CD14-positive monocyte (primary cell): ENCODE results near the gene CXCR1. TPM values are rescaled to one million over a fixed set of nuclear protein-coding genes. Genes with fewer than 3 reads are reported as not detected.

Source experiments
- DNase-seq, 3 donors: peaks; one replicate each; pipeline ENCODE4 v3.0.0-alpha.2; 2011 to 2022
- H2AFZ ChIP-seq: 2 replicates; pipeline ENCODE4 v1.6.0; 2012; ENCODE audit warnings: mild to moderate bottlenecking, low read depth, low read length, inconsistent platforms; ENCODE audit not compliant: insufficient read depth, poor library complexity, severe bottlenecking
- H3K27ac ChIP-seq, 2 donors: 1 replicate in 1 of 2; 2 replicates in 1 of 2; pipeline ENCODE4 v1.5.1; 2012 to 2013; ENCODE audit warnings: low read length in 2 of 2, control low read depth in 1 of 2, inconsistent platforms in 1 of 2, low read depth in 1 of 2, mild to moderate bottlenecking in 1 of 2
- H3K27me3 ChIP-seq, 2 donors: one replicate each; pipeline versions ENCODE4 v1.6.0 to v1.6.1; 2011 to 2013; ENCODE audit warnings: low read length in 2 of 2; ENCODE audit not compliant: control insufficient read depth in 2 of 2, insufficient read depth in 2 of 2
- H3K36me3 ChIP-seq, 2 donors: replicated peaks in 1 of 2; 1 replicate in 1 of 2; 2 replicates in 1 of 2; pipeline versions ENCODE4 v1.5.1 to v1.6.1; 2012 to 2013; ENCODE audit warnings: low read length in 2 of 2, control low read depth in 1 of 2, inconsistent platforms in 1 of 2, mild to moderate bottlenecking in 1 of 2; ENCODE audit not compliant: insufficient read depth in 2 of 2, control insufficient read depth in 1 of 2
- H3K4me1 ChIP-seq, 2 donors: 1 replicate in 1 of 2; 2 replicates in 1 of 2; pipeline versions ENCODE4 v1.5.1 to v1.6.1; 2012 to 2013; ENCODE audit warnings: low read length in 2 of 2, control low read depth in 1 of 2, inconsistent platforms in 1 of 2, mild to moderate bottlenecking in 1 of 2, moderate library complexity in 1 of 2; ENCODE audit not compliant: insufficient read depth in 2 of 2, control insufficient read depth in 1 of 2
- H3K4me2 ChIP-seq: replicated peaks from 2 replicates; pipeline ENCODE3; 2012; ENCODE audit warnings: low read length, moderate library complexity, mild to moderate bottlenecking; ENCODE audit not compliant: poor library complexity, severe bottlenecking; ENCODE audit errors: extremely low read depth
- H3K4me3 ChIP-seq, 3 experiments: fragments of 200-600 bp in 1 of 3; sonication (generic) in 1 of 3; replicated peaks in 1 of 3; 1 replicate in 2 of 3; 2 replicates in 1 of 3; pipeline ENCODE4 v1.5.1; 2011 to 2013; ENCODE audit warnings: low read length in 3 of 3, mild to moderate bottlenecking in 3 of 3, control low read depth in 2 of 3, low read depth in 2 of 3, inconsistent platforms in 1 of 3, moderate library complexity in 1 of 3
- H3K79me2 ChIP-seq: 2 replicates; pipeline ENCODE4 v1.6.0; 2012; ENCODE audit warnings: mild to moderate bottlenecking, control low read depth, inconsistent platforms, low read length, moderate library complexity; ENCODE audit not compliant: insufficient read depth
- H3K9ac ChIP-seq: 2 replicates; pipeline ENCODE4 v1.6.0; 2017; ENCODE audit warnings: low read length, mild to moderate bottlenecking; ENCODE audit not compliant: insufficient read depth, poor library complexity, severe bottlenecking
- H3K9me3 ChIP-seq, 2 donors: replicated peaks in 1 of 2; 1 replicate in 1 of 2; 2 replicates in 1 of 2; pipeline versions ENCODE4 v1.5.1 to v1.6.1; 2012 to 2013; ENCODE audit warnings: low read length in 2 of 2, control low read depth in 1 of 2; ENCODE audit not compliant: control insufficient read depth in 1 of 2, insufficient read depth in 1 of 2
- H4K20me1 ChIP-seq: 2 replicates; pipeline ENCODE4 v1.6.0; 2012; ENCODE audit warnings: mild to moderate bottlenecking, low read length, control low read depth, moderate library complexity; ENCODE audit not compliant: insufficient read depth
- H3K27ac Mint-ChIP-seq, 7 donors: one replicate each; pipeline ENCODE4 v1.8.0; 2020; ENCODE audit warnings: mild to moderate bottlenecking in 7 of 7, mixed read lengths in 7 of 7, moderate library complexity in 6 of 7, inconsistent platforms in 2 of 7
- H3K27me3 Mint-ChIP-seq, 3 donors: one replicate each; pipeline ENCODE4 v1.8.0; 2021 to 2022; ENCODE audit warnings: low read depth in 3 of 3, mild to moderate bottlenecking in 3 of 3, mixed read lengths in 3 of 3, moderate library complexity in 3 of 3, inconsistent platforms in 1 of 3
- H3K36me3 Mint-ChIP-seq, 2 donors: one replicate each; pipeline ENCODE4 v1.8.0; 2020; ENCODE audit warnings: mixed read lengths in 2 of 2, inconsistent platforms in 1 of 2, mild to moderate bottlenecking in 1 of 2
- H3K4me1 Mint-ChIP-seq: one replicate; pipeline ENCODE4 v1.8.0; 2020; ENCODE audit warnings: mild to moderate bottlenecking, mixed read lengths
- H3K4me3 Mint-ChIP-seq, 2 donors: one replicate each; pipeline ENCODE4 v1.8.0; 2020; ENCODE audit warnings: mild to moderate bottlenecking in 2 of 2, mixed read lengths in 2 of 2, moderate library complexity in 1 of 2
- H3K9me3 Mint-ChIP-seq, 7 donors: one replicate each; pipeline ENCODE4 v1.8.0; 2020 to 2022; ENCODE audit warnings: mixed read lengths in 7 of 7, mild to moderate bottlenecking in 6 of 7, moderate library complexity in 6 of 7, inconsistent platforms in 2 of 7
- WGBS: methylation state at CpG from one replicate; pipeline ENCODE4 v1.1.5; 2013; ENCODE audit warnings: missing lambda C conversion rate; ENCODE audit not compliant: insufficient coverage; 5-methylcytosine and 5-hydroxymethylcytosine counted together
- intact Hi-C, 2 donors: fragments of 100-400 bp; cut with micrococcal nuclease; formaldehyde crosslinking; loops; one replicate each; pipeline versions ENCODE4 v1.15.0 to v1.15.1; 2023
- polyA plus RNA-seq, 3 donors: library from polyadenylated mRNA; depleted of rRNA in 1 of 3; unstranded in 2 of 3; stranded (reverse) in 1 of 3; fragments of 300-500 nt in 2 of 3; fragments of >200 nt in 1 of 3; fragmentation: Illumina TruSeq in 2 of 3; gene quantifications; 1 replicate in 2 of 3; 2 replicates in 1 of 3; pipeline ENCODE4 v1.2.3, GENCODE V29; 2012 to 2021
- TF ChIP-seq, protein P1 (sequence below): fragments of 200-600 bp; IDR thresholded peaks from one replicate; pipeline ENCODE4 v1.8.0; 2022; ENCODE audit warnings: antibody characterized with exemption, mild to moderate bottlenecking

CXCR1 gene
- polyA plus RNA-seq, 3 donors = 0.44 to 2.4 (median 0.59) TPM

- peak overlapping the region in 1 of 2 donors; percentile 26 for H3K4me3 Mint-ChIP-seq
- peak overlapping the region in 2 of 7 donors; percentile 5 to 50 for H3K27ac Mint-ChIP-seq
- H3K4me1 ChIP-seq = peaks cover 6 to 10% of the 10 kb centered on the region in 2 donors
- DNase-seq = peak; percentile 61 to 77 (median 75)
- no peak overlapping the region for H3K4me3 ChIP-seq
- H3K27me3 Mint-ChIP-seq = peaks cover 0 to 5% (median 3%) of the 10 kb centered on the region in 3 donors
- TF ChIP-seq, protein P1, sequence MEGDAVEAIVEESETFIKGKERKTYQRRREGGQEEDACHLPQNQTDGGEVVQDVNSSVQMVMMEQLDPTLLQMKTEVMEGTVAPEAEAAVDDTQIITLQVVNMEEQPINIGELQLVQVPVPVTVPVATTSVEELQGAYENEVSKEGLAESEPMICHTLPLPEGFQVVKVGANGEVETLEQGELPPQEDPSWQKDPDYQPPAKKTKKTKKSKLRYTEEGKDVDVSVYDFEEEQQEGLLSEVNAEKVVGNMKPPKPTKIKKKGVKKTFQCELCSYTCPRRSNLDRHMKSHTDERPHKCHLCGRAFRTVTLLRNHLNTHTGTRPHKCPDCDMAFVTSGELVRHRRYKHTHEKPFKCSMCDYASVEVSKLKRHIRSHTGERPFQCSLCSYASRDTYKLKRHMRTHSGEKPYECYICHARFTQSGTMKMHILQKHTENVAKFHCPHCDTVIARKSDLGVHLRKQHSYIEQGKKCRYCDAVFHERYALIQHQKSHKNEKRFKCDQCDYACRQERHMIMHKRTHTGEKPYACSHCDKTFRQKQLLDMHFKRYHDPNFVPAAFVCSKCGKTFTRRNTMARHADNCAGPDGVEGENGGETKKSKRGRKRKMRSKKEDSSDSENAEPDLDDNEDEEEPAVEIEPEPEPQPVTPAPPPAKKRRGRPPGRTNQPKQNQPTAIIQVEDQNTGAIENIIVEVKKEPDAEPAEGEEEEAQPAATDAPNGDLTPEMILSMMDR = peak; percentile 89
- H3K4me2 ChIP-seq = no peak overlapping the region
- peaks cover 6% of the 10 kb centered on the region for H3K4me1 Mint-ChIP-seq
- intact Hi-C loops = loop anchor here (5.0 to 10.0 kb wide), 3 partner anchors 46 to 288 kb away; no protein-coding TSS in a partner anchor
- peaks cover 0 to 4% (median 0%) of the 10 kb centered on the region in 7 donors for H3K9me3 Mint-ChIP-seq
- H3K36me3 ChIP-seq = no peaks in the 10 kb centered on the region
- 41% methylated on average over 6 of the region's 8 CpGs for WGBS
- no peaks in the 10 kb centered on the region for H3K36me3 Mint-ChIP-seq
- no peaks in the 10 kb centered on the region for H3K27me3 ChIP-seq
- no peak overlapping the region for H3K27ac ChIP-seq
- H3K79me2 ChIP-seq = no peaks in the 10 kb centered on the region
- H3K9me3 ChIP-seq = no peaks in the 10 kb centered on the region
- H4K20me1 ChIP-seq = no peaks in the 10 kb centered on the region
- no peak overlapping the region for H3K9ac ChIP-seq
- peak overlapping the region; percentile 55 for H2AFZ ChIP-seq
Measured at GRCh38 chr2:218186355-218186766, 19.6 kb upstream of the CXCR1 start.

GRCh38 chr2:218184331-218184730 lies 17.6 kb upstream of the CXCR1 start:
- peaks cover 0 to 4% (median 0%) of the 10 kb centered on the region in 7 donors for H3K9me3 Mint-ChIP-seq
- intact Hi-C loops = loop anchor here in 1 of 2 donors (10.0 kb wide), 1 partner anchor 290 kb away; no protein-coding TSS in a partner anchor
- no peak overlapping the region for H3K27ac ChIP-seq
- no peaks in the 10 kb centered on the region for H3K79me2 ChIP-seq
- no peaks in the 10 kb centered on the region for H3K9me3 ChIP-seq
- H3K27me3 ChIP-seq = no peaks in the 10 kb centered on the region
- H4K20me1 ChIP-seq = no peaks in the 10 kb centered on the region
- no peak overlapping the region for H3K4me3 ChIP-seq
- no CpG with 5 or more reads among the region's 1 CpG for WGBS
- H2AFZ ChIP-seq = no peak overlapping the region
- no peak overlapping the region for H3K4me2 ChIP-seq
- H3K4me1 ChIP-seq = peaks cover 6 to 10% of the 10 kb centered on the region in 2 donors
- TF ChIP-seq, protein P1 = no peak
- H3K27me3 Mint-ChIP-seq = peaks cover 0 to 5% (median 0%) of the 10 kb centered on the region in 3 donors
- H3K27ac Mint-ChIP-seq = no peak overlapping the region
- H3K9ac ChIP-seq = no peak overlapping the region
- H3K4me1 Mint-ChIP-seq = peaks cover 11% of the 10 kb centered on the region
- DNase-seq = no peak
- H3K36me3 ChIP-seq = no peaks in the 10 kb centered on the region
- peak overlapping the region in 1 of 2 donors; percentile 10 for H3K4me3 Mint-ChIP-seq
- no peaks in the 10 kb centered on the region for H3K36me3 Mint-ChIP-seq
